Lung (tissue), 12 donors: ENCODE measurements around the gene FBL. TPM values are rescaled to one million over a fixed set of nuclear protein-coding genes. Genes with fewer than 3 reads are reported as not detected.

Experiments
- ATAC-seq: fragments of 200-7000 bp; cut with Tn5 transposase; one replicate; pipeline ENCODE4 v1.9.1; 2020; ENCODE audit warnings: moderate number of reproducible peaks; ENCODE audit not compliant: insufficient read depth, low FRiP score
- DNase-seq, 3 donors: peaks; one replicate each; pipeline ENCODE4 v3.0.0-alpha.2; 2013 to 2017
- H3K27ac ChIP-seq, 2 donors: one replicate each; pipeline ENCODE4 v1.5.1; 2013; ENCODE audit warnings: mild to moderate bottlenecking in 2 of 2, moderate library complexity in 2 of 2, control low read depth in 1 of 2, inconsistent platforms in 1 of 2, low read depth in 1 of 2, low read length in 1 of 2
- H3K27me3 ChIP-seq, 3 donors: one replicate each; pipeline ENCODE4 v1.5.1; 2013; ENCODE audit warnings: low read length in 2 of 3; ENCODE audit not compliant: control insufficient read depth in 3 of 3, insufficient read depth in 3 of 3
- H3K36me3 ChIP-seq, 4 donors: one replicate each; pipeline ENCODE4 v1.5.1; 2013; ENCODE audit warnings: low read length in 4 of 4, mild to moderate bottlenecking in 1 of 4, moderate library complexity in 1 of 4; ENCODE audit not compliant: control insufficient read depth in 4 of 4, insufficient read depth in 4 of 4
- H3K4me1 ChIP-seq, 5 donors: one replicate each; pipeline ENCODE4 v1.5.1; 2013; ENCODE audit warnings: low read length in 5 of 5, mild to moderate bottlenecking in 2 of 5, moderate library complexity in 1 of 5; ENCODE audit not compliant: control insufficient read depth in 5 of 5, insufficient read depth in 5 of 5
- H3K4me3 ChIP-seq: one replicate; pipeline ENCODE4 v1.5.1; 2013; ENCODE audit warnings: mild to moderate bottlenecking, control low read depth, moderate library complexity
- H3K9ac ChIP-seq, 2 donors: one replicate each; pipeline ENCODE4 v1.5.1; 2013; ENCODE audit warnings: low read length in 2 of 2, control low read depth in 1 of 2; ENCODE audit not compliant: insufficient read depth in 1 of 2
- H3K9me3 ChIP-seq, 4 donors: one replicate each; pipeline ENCODE4 v1.5.1; 2013; ENCODE audit warnings: low read length in 3 of 4, mild to moderate bottlenecking in 1 of 4, moderate library complexity in 1 of 4; ENCODE audit not compliant: control insufficient read depth in 4 of 4, insufficient read depth in 3 of 4
- CTCF ChIP-seq: IDR thresholded peaks from 2 replicates; pipeline ENCODE4 v1.5.1; 2012; ENCODE audit warnings: mild to moderate bottlenecking; ENCODE audit errors: control extremely low read depth, extremely low read depth
- WGBS, 2 donors: extraction: QIAGEN DNeasy Blood & Tissue Kit; methylation state at CpG; one replicate each; pipeline ENCODE4 v1.1.7; 2013; 5-methylcytosine and 5-hydroxymethylcytosine counted together
- polyA plus RNA-seq, 2 donors: library from polyadenylated mRNA; stranded (reverse); fragments of 200-250 nt; gene quantifications; one replicate each; pipeline ENCODE4 v1.2.1, GENCODE V29; 2013
- total RNA-seq, 2 donors: library from RNA; depleted of rRNA in 1 of 2; stranded (reverse); fragments of >200 nt in 1 of 2; gene quantifications; one replicate each; pipeline ENCODE4 v1.2.1, GENCODE V29; 2014 to 2021
- donor health status: control.
- donor health status: control.
- donor health status: Bipolar disorder and iron deficiency.
- donor health status: healthy.
- donor health status: DM: yes; HTN: yes; CAD: no.

The FBL gene
- total and polyA plus RNA-seq, 4 donors, result 152 to 253 (median 201) TPM

- no peak overlapping the region for H3K27ac ChIP-seq
- H3K9me3 ChIP-seq, result no peaks in the 10 kb centered on the region
- peaks cover 2 to 47% (median 36%) of the 10 kb centered on the region in 4 donors for H3K36me3 ChIP-seq
- no peak for TF ChIP-seq CTCF
- WGBS, 2 donors, result 51 to 64% methylated on average over 5 of the region's 5 CpGs
- ATAC-seq (no peak), DNase-seq (no peak)
- H3K9ac ChIP-seq, result no peak overlapping the region
- H3K27me3 ChIP-seq, result no peaks in the 10 kb centered on the region
- peaks cover 6 to 17% (median 9%) of the 10 kb centered on the region in 5 donors for H3K4me1 ChIP-seq
- H3K4me3 ChIP-seq, result no peak overlapping the region
These were observed 17.5 kb downstream of the FBL start for GRCh38 chr19:39828654-39829032.

- Histone ChIP-seq H3K4me1 (peaks cover 6 to 20% (median 12%) of the 10 kb centered on the region in 5 donors), H3K27ac (no peak overlapping the region), H3K4me3 (no peak overlapping the region), H3K9me3 (no peaks in the 10 kb centered on the region), H3K27me3 (no peaks in the 10 kb centered on the region), H3K9ac (no peak overlapping the region), H3K36me3 (peaks cover 2 to 47% (median 36%) of the 10 kb centered on the region in 4 donors)
- no peak for ATAC-seq
- WGBS, 2 donors, result 83 to 88% methylated on average over 26 of the region's 26 CpGs
- DNase-seq, result no peak
- no peak for TF ChIP-seq CTCF
These were observed 18.0 kb downstream of the FBL start for GRCh38 chr19:39828015-39828653.

- Histone ChIP-seq H3K9ac (no peak overlapping the region), H3K4me3 (no peak overlapping the region)
These were observed 19.0 kb downstream of the FBL start for GRCh38 chr19:39827216-39827615.

More at GRCh38 chr19:39827216-39827615, 19.0 kb downstream of the FBL start:
- Histone ChIP-seq H3K4me1 (peaks cover 2 to 13% (median 5%) of the 10 kb centered on the region in 5 donors), H3K36me3 (peaks cover 2 to 47% (median 34%) of the 10 kb centered on the region in 4 donors), H3K27me3 (no peaks in the 10 kb centered on the region), H3K27ac (no peak overlapping the region), H3K9me3 (no peaks in the 10 kb centered on the region)
- no peak for TF ChIP-seq CTCF
- ATAC-seq (no peak), DNase-seq (no peak)
- 89 to 91% methylated on average over 10 to 13 of the region's 13 CpGs for WGBS, 2 donors
